ENCODE measurements around the gene ZFYVE28.

GRCh38 chr4:2327579-2327978, 90.9 kb downstream of the ZFYVE28 start:
- TF ChIP-seq SUZ12 (IDR thresholded peaks at IDR 0.05) (no peak), BHLHE40 (IDR thresholded peaks at IDR 0.05; ENCODE audit: borderline replicate concordance) (no peak), SP1 (IDR thresholded peaks at IDR 0.05) (no peak), FOXM1 (IDR thresholded peaks at IDR 0.05; ENCODE audit: borderline replicate concordance) (no peak), ELF4 (IDR thresholded peaks at IDR 0.05) (no peak), HDGF (IDR thresholded peaks at IDR 0.05; ENCODE audit: borderline replicate concordance) (no peak), L3MBTL2 (conservative IDR thresholded peaks at IDR 0.05) (no peak), CTBP1 (IDR thresholded peaks at IDR 0.05; ENCODE audit: borderline replicate concordance) (no peak), LEF1 (IDR thresholded peaks at IDR 0.05; ENCODE audit: borderline replicate concordance) (no peak), TARDBP (IDR thresholded peaks at IDR 0.05) (no peak), ARNT (IDR thresholded peaks at IDR 0.05) (no peak), ZNF384 (IDR thresholded peaks at IDR 0.05) (no peak), NFRKB (IDR thresholded peaks at IDR 0.05) (no peak), FOXA1 (IDR thresholded peaks at IDR 0.05) (no peak)

Data from HEK293T (cell line).